Thoracic aorta (tissue), 2 donors: Measurements from ENCODE around the gene ISL2. TPM values are rescaled to one million over a fixed set of nuclear protein-coding genes. Genes with fewer than 3 reads are reported as not detected.

Experiments used
- ATAC-seq: fragments of 150-250 bp; one replicate; pipeline ENCODE4 v1.8.0; 2017; ENCODE audit warnings: low read depth; ENCODE audit not compliant: insufficient number of reproducible peaks, low FRiP score
- DNase-seq: peaks from one replicate; pipeline ENCODE4 v3.0.0-alpha.2; 2020; ENCODE audit warnings: low spot score
- H3K27ac ChIP-seq, 2 donors: fragments of 200-600 bp; sonication (generic); 1 replicate in 1 of 2; 2 replicates in 1 of 2; pipeline ENCODE4 v1.5.1; 2016; ENCODE audit warnings: mild to moderate bottlenecking in 2 of 2, moderate library complexity in 2 of 2
- H3K27me3 ChIP-seq: fragments of 200-600 bp; sonication (generic); replicated peaks from 2 replicates; pipeline ENCODE4 v1.6.0; 2016; ENCODE audit warnings: mild to moderate bottlenecking; ENCODE audit not compliant: insufficient read depth
- H3K36me3 ChIP-seq: fragments of 200-600 bp; sonication (generic); one replicate; pipeline ENCODE4 v1.5.1; 2016
- H3K4me1 ChIP-seq, 2 donors: fragments of 200-600 bp; sonication (generic); 1 replicate in 1 of 2; 2 replicates in 1 of 2; pipeline versions ENCODE4 v1.5.1 to v1.6.0; 2016; ENCODE audit warnings: low read depth in 2 of 2, mild to moderate bottlenecking in 1 of 2; ENCODE audit not compliant: control insufficient read depth in 1 of 2
- H3K4me3 ChIP-seq: fragments of 200-600 bp; sonication (generic); 2 replicates; pipeline ENCODE4 v1.5.1; 2016; ENCODE audit warnings: mild to moderate bottlenecking
- H3K9me3 ChIP-seq: fragments of 200-600 bp; sonication (generic); 2 replicates; pipeline ENCODE4 v1.5.1; 2016
- total RNA-seq, 2 donors: library from RNA; depleted of rRNA; stranded (reverse); fragments of >200 nt; gene quantifications; one replicate each; pipeline versions ENCODE4 v1.1.0 to v1.2.3, GENCODE V29; 2016
- TF ChIP-seq, protein P1 (sequence below): fragments of 200-600 bp; sonication (generic); IDR thresholded peaks from one replicate; pipeline ENCODE4 v1.5.1; 2019; ENCODE audit warnings: antibody characterized with exemption

The ISL2 gene
- total RNA-seq, 2 donors from 2014 or later, result not detected

DNA sequence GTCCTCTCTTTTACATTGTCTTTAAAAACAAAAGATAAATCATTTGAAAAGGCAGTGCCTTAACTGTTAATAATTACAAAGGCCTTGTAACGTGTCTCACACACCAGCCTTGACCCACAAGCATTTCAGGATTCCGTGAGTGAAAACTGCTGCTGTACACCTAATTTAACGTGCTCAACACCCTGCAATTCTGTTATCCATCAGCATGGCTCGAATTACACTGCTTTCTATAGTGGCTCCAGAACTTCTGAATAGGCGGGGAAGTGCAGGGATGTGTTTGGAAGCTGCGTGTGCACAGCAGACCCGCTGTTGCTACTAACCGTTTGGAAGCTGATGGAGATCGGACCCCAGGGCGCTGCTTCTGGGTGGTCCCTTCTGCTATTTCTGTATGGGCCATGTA lies 15.4 kb upstream of the ISL2 start:
- TF ChIP-seq, protein P1, sequence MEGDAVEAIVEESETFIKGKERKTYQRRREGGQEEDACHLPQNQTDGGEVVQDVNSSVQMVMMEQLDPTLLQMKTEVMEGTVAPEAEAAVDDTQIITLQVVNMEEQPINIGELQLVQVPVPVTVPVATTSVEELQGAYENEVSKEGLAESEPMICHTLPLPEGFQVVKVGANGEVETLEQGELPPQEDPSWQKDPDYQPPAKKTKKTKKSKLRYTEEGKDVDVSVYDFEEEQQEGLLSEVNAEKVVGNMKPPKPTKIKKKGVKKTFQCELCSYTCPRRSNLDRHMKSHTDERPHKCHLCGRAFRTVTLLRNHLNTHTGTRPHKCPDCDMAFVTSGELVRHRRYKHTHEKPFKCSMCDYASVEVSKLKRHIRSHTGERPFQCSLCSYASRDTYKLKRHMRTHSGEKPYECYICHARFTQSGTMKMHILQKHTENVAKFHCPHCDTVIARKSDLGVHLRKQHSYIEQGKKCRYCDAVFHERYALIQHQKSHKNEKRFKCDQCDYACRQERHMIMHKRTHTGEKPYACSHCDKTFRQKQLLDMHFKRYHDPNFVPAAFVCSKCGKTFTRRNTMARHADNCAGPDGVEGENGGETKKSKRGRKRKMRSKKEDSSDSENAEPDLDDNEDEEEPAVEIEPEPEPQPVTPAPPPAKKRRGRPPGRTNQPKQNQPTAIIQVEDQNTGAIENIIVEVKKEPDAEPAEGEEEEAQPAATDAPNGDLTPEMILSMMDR, result no peak

DNA sequence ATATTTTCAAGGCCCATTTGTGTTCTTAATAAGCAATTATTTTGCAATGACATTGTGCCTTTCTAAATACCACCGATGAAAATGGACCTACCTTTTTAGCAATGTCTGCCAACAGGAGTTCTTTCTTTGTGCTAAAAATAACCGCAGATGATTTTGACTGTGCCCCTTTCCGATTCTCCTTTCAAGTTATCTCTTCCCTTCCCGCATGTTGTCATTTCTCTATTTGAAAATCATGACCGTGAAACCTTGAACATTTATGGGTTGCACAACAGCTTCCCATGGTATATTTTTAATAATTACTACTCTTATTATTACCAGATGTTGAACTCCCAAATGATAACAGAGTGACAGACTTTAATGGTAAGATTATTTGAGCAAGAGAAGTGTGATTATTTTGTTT lies 15.0 kb upstream of the ISL2 start:
- no peaks in the 10 kb centered on the region for H3K4me1 ChIP-seq
- H3K36me3 ChIP-seq, result no peaks in the 10 kb centered on the region
- H3K9me3 ChIP-seq, result no peaks in the 10 kb centered on the region
- TF ChIP-seq, protein P1, result no peak
- H3K27me3 ChIP-seq, result no peaks in the 10 kb centered on the region
- H3K27ac ChIP-seq, result no peak overlapping the region
- H3K4me3 ChIP-seq, result no peak overlapping the region
- no peak for ATAC-seq
- no peak for DNase-seq

More for the DNA sequence above, 15.4 kb upstream of the ISL2 start:
- H3K4me1 ChIP-seq, result no peaks in the 10 kb centered on the region
- no peak for ATAC-seq
- no peak for DNase-seq
- H3K36me3 ChIP-seq, result no peaks in the 10 kb centered on the region
- H3K27ac ChIP-seq, result no peak overlapping the region
- no peaks in the 10 kb centered on the region for H3K27me3 ChIP-seq
- H3K4me3 ChIP-seq, result no peak overlapping the region
- no peaks in the 10 kb centered on the region for H3K9me3 ChIP-seq

DNA sequence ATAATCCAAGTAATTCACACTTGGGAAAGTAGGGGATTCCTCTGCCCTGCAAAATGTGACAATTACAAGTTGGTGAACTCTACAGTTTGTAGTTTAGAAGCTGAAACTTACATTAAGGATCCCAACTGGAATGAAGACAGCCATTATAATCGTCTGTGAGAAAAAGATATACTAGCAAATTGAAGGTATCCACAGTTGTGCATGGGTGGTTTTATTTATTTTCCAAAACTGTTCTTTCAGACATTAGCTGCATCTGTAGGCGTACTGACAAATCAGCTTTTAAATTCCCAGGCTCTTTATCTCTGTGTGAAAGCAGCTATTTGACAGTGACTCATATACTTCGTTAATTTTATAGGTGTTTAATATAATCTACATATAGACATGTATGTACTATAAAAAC lies 12.5 kb upstream of the ISL2 start:
- H3K27me3 ChIP-seq, result no peaks in the 10 kb centered on the region
- no peak overlapping the region for H3K27ac ChIP-seq
- DNase-seq, result no peak
- H3K9me3 ChIP-seq, result no peaks in the 10 kb centered on the region
- no peaks in the 10 kb centered on the region for H3K4me1 ChIP-seq
- no peak for ATAC-seq
- no peaks in the 10 kb centered on the region for H3K36me3 ChIP-seq
- TF ChIP-seq, protein P1, result no peak
- no peak overlapping the region for H3K4me3 ChIP-seq

DNA sequence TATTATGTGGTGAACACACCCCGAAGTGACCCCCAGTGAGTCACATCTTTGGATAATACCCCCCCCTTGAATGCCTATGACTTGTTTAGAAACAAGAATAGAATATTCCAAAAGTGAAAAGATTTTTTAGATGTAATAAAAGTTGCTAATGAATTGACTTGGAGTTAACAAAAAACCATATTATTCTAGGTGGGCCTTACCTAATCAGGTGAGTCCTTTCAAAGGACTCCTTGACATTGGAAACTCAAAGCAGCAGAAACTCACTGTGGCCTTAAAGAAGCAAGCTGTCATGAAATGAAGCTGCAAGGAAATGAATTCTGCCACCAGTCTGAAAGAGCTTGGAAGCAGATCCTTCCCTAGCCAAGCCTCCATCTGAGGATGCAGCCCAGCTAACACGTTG lies 10.9 kb upstream of the ISL2 start:
- DNase-seq, result no peak
- Histone ChIP-seq H3K4me3 (no peak overlapping the region), H3K27ac (no peak overlapping the region), H3K36me3 (no peaks in the 10 kb centered on the region), H3K27me3 (no peaks in the 10 kb centered on the region), H3K4me1 (no peaks in the 10 kb centered on the region), H3K9me3 (no peaks in the 10 kb centered on the region)
- TF ChIP-seq, protein P1, result no peak
- ATAC-seq, result no peak

DNA sequence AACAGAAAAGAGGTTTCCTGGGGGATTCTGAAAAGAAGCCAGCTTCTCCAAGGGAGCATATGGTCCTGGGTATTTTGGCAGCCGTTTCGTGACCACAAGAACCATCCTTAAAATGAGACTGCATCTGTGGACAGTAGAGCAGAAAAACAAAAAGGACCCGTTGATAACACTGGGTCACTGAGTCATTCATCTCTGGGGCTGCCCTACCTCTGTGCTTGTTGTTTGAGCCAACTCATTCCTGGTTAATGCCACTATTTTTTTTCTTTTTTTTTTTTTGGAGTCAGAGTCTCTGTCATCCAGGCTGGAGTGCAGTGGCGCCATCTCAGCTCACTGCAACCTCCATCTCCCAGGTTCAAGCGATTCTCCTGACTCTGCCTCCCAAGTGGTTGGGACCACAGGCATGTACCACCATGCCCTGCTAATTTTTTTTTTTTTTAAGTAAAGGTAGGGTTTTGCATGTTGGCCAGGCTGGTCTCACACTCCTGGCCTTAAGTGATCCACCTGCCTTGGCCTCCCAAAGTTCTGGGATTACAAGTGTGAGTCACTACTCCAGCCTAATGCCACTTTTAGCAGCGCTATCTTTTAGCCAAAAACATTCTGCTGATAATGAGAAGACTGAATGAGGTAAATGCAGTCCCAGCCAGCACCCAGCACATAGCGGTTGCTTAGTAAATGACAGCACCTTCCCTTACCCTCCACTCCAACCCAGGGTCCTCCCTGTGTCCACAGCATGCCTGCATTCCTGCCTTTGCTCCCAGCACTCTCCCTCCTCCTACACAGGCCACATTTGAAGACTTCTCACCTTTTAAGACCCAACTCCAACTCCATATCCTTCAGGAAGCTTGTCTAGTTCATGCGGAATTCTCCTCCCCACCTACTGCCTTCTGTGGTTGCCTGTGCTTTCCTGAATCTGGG lies 9.1 kb upstream of the ISL2 start:
- TF ChIP-seq, protein P1, result no peak
- H3K27me3 ChIP-seq, result no peaks in the 10 kb centered on the region
- DNase-seq, result no peak

More for the DNA sequence above, 9.1 kb upstream of the ISL2 start:
- no peak overlapping the region for H3K27ac ChIP-seq
- no peaks in the 10 kb centered on the region for H3K9me3 ChIP-seq
- H3K4me3 ChIP-seq, result no peak overlapping the region
- no peaks in the 10 kb centered on the region for H3K36me3 ChIP-seq
- H3K4me1 ChIP-seq, result no peaks in the 10 kb centered on the region
- no peak for ATAC-seq
